GM18526 (cell line): Measurements from ENCODE around the gene AUTS2.

ENCODE experiments used
- POLR2A ChIP-seq: IDR thresholded peaks from 3 replicates; pipeline ENCODE4 v1.6.1; 2011; ENCODE audit not compliant: insufficient read length; ENCODE audit errors: extremely low read depth

AUTS2 gene

GRCh38 chr7:69678494-69679187 lies 80.4 kb downstream of the AUTS2 start:
- TF ChIP-seq POLR2A: no peak

GRCh38 chr7:69681181-69681580 lies 82.9 kb downstream of the AUTS2 start:
- no peak for TF ChIP-seq POLR2A

- TF ChIP-seq POLR2A: no peak
These were observed 84.2 kb downstream of the AUTS2 start for GRCh38 chr7:69682518-69682917.

- TF ChIP-seq POLR2A: no peak
These were observed 84.7 kb downstream of the AUTS2 start for GRCh38 chr7:69683002-69683401.

GRCh38 chr7:69684369-69685292 lies 86.4 kb downstream of the AUTS2 start:
- no peak for TF ChIP-seq POLR2A

- no peak for TF ChIP-seq POLR2A
These were observed 87.0 kb downstream of the AUTS2 start for GRCh38 chr7:69685293-69685631.

GRCh38 chr7:69686366-69686765 lies 88.1 kb downstream of the AUTS2 start:
- TF ChIP-seq POLR2A: no peak

- TF ChIP-seq POLR2A: no peak
These were observed 89.6 kb downstream of the AUTS2 start for GRCh38 chr7:69687739-69688433.

GRCh38 chr7:69690329-69690728 lies 92.1 kb downstream of the AUTS2 start:
- TF ChIP-seq POLR2A: no peak

GRCh38 chr7:69691327-69691726 lies 93.1 kb downstream of the AUTS2 start:
- no peak for TF ChIP-seq POLR2A

GRCh38 chr7:69691734-69692133 lies 93.5 kb downstream of the AUTS2 start:
- TF ChIP-seq POLR2A: no peak

GRCh38 chr7:69692611-69693010 lies 94.3 kb downstream of the AUTS2 start:
- TF ChIP-seq POLR2A: no peak

- TF ChIP-seq POLR2A: no peak
These were observed 94.8 kb downstream of the AUTS2 start for GRCh38 chr7:69693042-69693441.

- no peak for TF ChIP-seq POLR2A
These were observed 97.8 kb downstream of the AUTS2 start for GRCh38 chr7:69696054-69696591.
